Measurements from ENCODE around the gene DLX6.

DLX6 gene

GRCh38 chr7:97005183-97006054, at the start of gene DLX6:
Gene DLX6 (plus strand): TSS chr7:97005553. CDS start chr7:97005978, 425 bp downstream.
- TF ChIP-seq CTCF (IDR thresholded peaks at IDR 0.05; ENCODE audit: low read depth, low read length, missing control alignments) = no peak
- no peak for DNase-seq
- in situ Hi-C loops (cut with HindIII; ENCODE audit: low pct_ligation_motif_present, low sequenced_read_pairs) = no loop called here
- Histone ChIP-seq H3K36me3 (replicated peaks) (no peaks in the 10 kb centered on the region), H3K4me3 (ENCODE audit: low read depth, low read length) (peak within 1 kb of the TSS; percentile 37), H3K27me3 (replicated peaks) (peaks cover 95% of the 10 kb centered on the region), H3K27ac (no peak within 1 kb of the TSS)

- TF ChIP-seq CTCF (IDR thresholded peaks at IDR 0.05; ENCODE audit: low read depth, low read length, missing control alignments) = no peak
- H3K27ac ChIP-seq = no peak overlapping the region
- no peaks in the 10 kb centered on the region for H3K36me3 ChIP-seq (replicated peaks)
- in situ Hi-C loops (cut with HindIII; ENCODE audit: low pct_ligation_motif_present, low sequenced_read_pairs) = no loop called here
- DNase-seq = no peak
- no peaks in the 10 kb centered on the region for H3K27me3 ChIP-seq (replicated peaks)
- H3K4me3 ChIP-seq (ENCODE audit: low read depth, low read length) = no peak overlapping the region
These were observed 46.2 kb upstream of the DLX6 start for GRCh38 chr7:96959135-96959534.

GRCh38 chr7:96962221-96962885, 43.0 kb upstream of the DLX6 start:
- no peak for TF ChIP-seq CTCF (IDR thresholded peaks at IDR 0.05; ENCODE audit: low read depth, low read length, missing control alignments)
- in situ Hi-C loops (cut with HindIII; ENCODE audit: low pct_ligation_motif_present, low sequenced_read_pairs) = no loop called here
- no peaks in the 10 kb centered on the region for H3K36me3 ChIP-seq (replicated peaks)
- H3K27ac ChIP-seq = no peak overlapping the region
- DNase-seq = peak; percentile 4
- no peak overlapping the region for H3K4me3 ChIP-seq (ENCODE audit: low read depth, low read length)
- H3K27me3 ChIP-seq (replicated peaks) = no peaks in the 10 kb centered on the region

- H3K27me3 ChIP-seq (replicated peaks) = no peaks in the 10 kb centered on the region
- in situ Hi-C loops (cut with HindIII; ENCODE audit: low pct_ligation_motif_present, low sequenced_read_pairs) = no loop called here
- H3K27ac ChIP-seq = no peak overlapping the region
- no peaks in the 10 kb centered on the region for H3K36me3 ChIP-seq (replicated peaks)
- no peak for DNase-seq
- no peak overlapping the region for H3K4me3 ChIP-seq (ENCODE audit: low read depth, low read length)
- TF ChIP-seq CTCF (IDR thresholded peaks at IDR 0.05; ENCODE audit: low read depth, low read length, missing control alignments) = no peak
These were observed 36.4 kb upstream of the DLX6 start for GRCh38 chr7:96968981-96969380.

GRCh38 chr7:96970739-96971138, 34.6 kb upstream of the DLX6 start:
- in situ Hi-C loops (cut with HindIII; ENCODE audit: low pct_ligation_motif_present, low sequenced_read_pairs) = no loop called here

More at GRCh38 chr7:96970739-96971138, 34.6 kb upstream of the DLX6 start:
- no peak overlapping the region for H3K27ac ChIP-seq
- H3K27me3 ChIP-seq (replicated peaks) = no peaks in the 10 kb centered on the region
- H3K36me3 ChIP-seq (replicated peaks) = no peaks in the 10 kb centered on the region
- DNase-seq = no peak
- TF ChIP-seq CTCF (IDR thresholded peaks at IDR 0.05; ENCODE audit: low read depth, low read length, missing control alignments) = no peak
- no peak overlapping the region for H3K4me3 ChIP-seq (ENCODE audit: low read depth, low read length)
